Mesendoderm (in vitro differentiated cells): Measurements from ENCODE around the gene PAK1IP1.

Experiments used
- DNase-seq: peaks from one replicate; pipeline ENCODE4 v3.0.0; 2013
- H2AK5ac ChIP-seq: 2 replicates; pipeline ENCODE4 v1.6.1; 2013; ENCODE audit warnings: low read length, inconsistent platforms
- H2BK120ac ChIP-seq: 2 replicates; pipeline ENCODE4 v1.6.1; 2013; ENCODE audit warnings: low read depth, mild to moderate bottlenecking, low read length, moderate library complexity, mixed read lengths
- H2BK15ac ChIP-seq: replicated peaks from 2 replicates; pipeline ENCODE4 v1.6.1; 2013; ENCODE audit warnings: low read depth, mild to moderate bottlenecking, moderate library complexity
- H2BK5ac ChIP-seq: 2 replicates; pipeline ENCODE4 v1.6.1; 2013; ENCODE audit warnings: low read length, inconsistent platforms
- H3K18ac ChIP-seq: 2 replicates; pipeline ENCODE4 v1.6.1; 2013; ENCODE audit warnings: mild to moderate bottlenecking, low read length, mixed read lengths
- H3K23ac ChIP-seq: one replicate; pipeline ENCODE4 v1.6.1; 2013; ENCODE audit warnings: low read length
- H3K27ac ChIP-seq: 2 replicates; pipeline ENCODE4 v1.5.1; 2013; ENCODE audit warnings: low read depth, mild to moderate bottlenecking, inconsistent platforms, low read length, moderate library complexity
- H3K27me3 ChIP-seq: 2 replicates; pipeline ENCODE4 v1.6.1; 2013; ENCODE audit warnings: low read length, control low read depth, mild to moderate bottlenecking, inconsistent platforms; ENCODE audit not compliant: insufficient read depth, poor library complexity
- H3K36me3 ChIP-seq: 2 replicates; pipeline ENCODE4 v1.6.1; 2013; ENCODE audit warnings: low read length, inconsistent platforms; ENCODE audit not compliant: control insufficient read depth, insufficient read depth
- H3K4ac ChIP-seq: one replicate; pipeline ENCODE4 v1.6.1; 2013; ENCODE audit warnings: low read depth, mild to moderate bottlenecking, low read length, moderate library complexity
- H3K4me1 ChIP-seq: 2 replicates; pipeline ENCODE4 v1.6.1; 2013; ENCODE audit warnings: low read depth, low read length, inconsistent platforms; ENCODE audit not compliant: control insufficient read depth
- H3K4me2 ChIP-seq: 2 replicates; pipeline ENCODE4 v1.6.1; 2013; ENCODE audit warnings: low read length
- H3K4me3 ChIP-seq: 2 replicates; pipeline ENCODE4 v1.5.1; 2013; ENCODE audit warnings: mild to moderate bottlenecking, low read length
- H3K56ac ChIP-seq: one replicate; pipeline ENCODE4 v1.6.1; 2013; ENCODE audit warnings: low read length
- H3K79me1 ChIP-seq: 2 replicates; pipeline ENCODE4 v1.6.1; 2013; ENCODE audit warnings: low read length, inconsistent platforms
- H3K79me2 ChIP-seq: 2 replicates; pipeline ENCODE4 v1.6.1; 2013; ENCODE audit warnings: mild to moderate bottlenecking, low read length; ENCODE audit not compliant: control insufficient read depth, insufficient read depth
- H3K9ac ChIP-seq: 2 replicates; pipeline ENCODE4 v1.6.1; 2013; ENCODE audit warnings: low read length, inconsistent platforms
- H4K5ac ChIP-seq: one replicate; pipeline ENCODE4 v1.6.1; 2013; ENCODE audit warnings: low read length
- H4K8ac ChIP-seq: one replicate; pipeline ENCODE4 v1.6.1; 2013; ENCODE audit warnings: low read depth, mild to moderate bottlenecking, control low read depth, low read length, moderate library complexity
- WGBS: extraction: QIAGEN DNeasy Blood & Tissue Kit; methylation state at CpG from one replicate; pipeline ENCODE4 v1.1.7; 2013; ENCODE audit warnings: low lambda C conversion rate, missing lambda C conversion rate; ENCODE audit not compliant: insufficient coverage; ENCODE audit errors: extremely low coverage; 5-methylcytosine and 5-hydroxymethylcytosine counted together

The PAK1IP1 gene

DNA sequence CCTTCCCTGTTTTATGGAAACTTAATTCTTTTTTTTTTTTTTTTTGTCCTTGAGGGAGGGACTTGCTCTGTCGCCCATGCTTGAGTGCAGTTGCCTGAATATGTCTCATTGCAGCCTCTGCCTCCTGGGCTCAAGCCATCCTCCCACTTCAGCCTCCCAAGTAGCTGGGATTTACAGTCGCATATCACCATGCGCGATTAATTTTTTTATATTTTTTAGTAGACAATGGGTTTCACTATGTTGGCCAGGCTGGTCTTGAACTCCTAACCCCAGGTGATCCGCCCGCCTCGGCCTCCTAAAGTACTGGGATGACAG lies 28.8 kb downstream of the PAK1IP1 start:
- Histone ChIP-seq H3K4me1 (peaks cover 6% of the 10 kb centered on the region), H3K18ac (peak overlapping the region; percentile 28), H3K36me3 (no peaks in the 10 kb centered on the region), H4K5ac (no peak overlapping the region), H3K56ac (peak overlapping the region; percentile 92), H3K4ac (peak overlapping the region; percentile 19), H3K27ac (peak overlapping the region; percentile 94), H3K23ac (no peak overlapping the region), H3K4me3 (peak overlapping the region; percentile 81), H4K8ac (no peak overlapping the region), H3K4me2 (peak overlapping the region; percentile 53), H2AK5ac (no peak overlapping the region), H3K79me2 (peaks cover 8% of the 10 kb centered on the region), H2BK5ac (no peak overlapping the region), H2BK120ac (no peak overlapping the region), H3K9ac (peak overlapping the region; percentile 93), H3K79me1 (peaks cover 12% of the 10 kb centered on the region), H3K27me3 (no peaks in the 10 kb centered on the region), H2BK15ac (no peak overlapping the region)
- DNase-seq, result no peak
- no CpG with 5 or more reads among the region's 7 CpGs for WGBS

DNA sequence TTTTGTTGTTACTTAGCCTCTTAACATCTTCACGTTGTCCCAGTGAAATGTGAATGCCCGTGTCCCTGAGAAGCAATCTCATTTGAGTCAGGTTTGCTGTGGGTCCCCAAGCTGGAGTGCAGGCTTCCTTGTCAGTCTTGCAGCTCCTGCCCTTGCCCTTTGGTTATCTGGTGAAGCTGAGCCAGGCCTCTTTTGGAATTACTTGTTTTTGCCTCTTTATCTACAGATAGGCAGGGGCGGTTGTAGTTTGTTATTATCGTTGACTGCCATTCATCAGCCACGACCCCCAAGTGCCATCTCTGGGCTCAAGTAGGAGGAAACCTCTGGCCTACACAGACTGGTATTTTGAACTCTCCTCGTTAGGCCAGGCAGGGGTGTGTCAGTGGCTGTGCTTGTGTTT lies 30.3 kb downstream of the PAK1IP1 start:
- Histone ChIP-seq H2BK5ac (no peak overlapping the region), H4K8ac (no peak overlapping the region), H2AK5ac (no peak overlapping the region), H2BK15ac (no peak overlapping the region), H3K18ac (no peak overlapping the region), H3K4me2 (no peak overlapping the region), H2BK120ac (no peak overlapping the region), H3K4me1 (peaks cover 6% of the 10 kb centered on the region), H4K5ac (no peak overlapping the region), H3K9ac (no peak overlapping the region), H3K23ac (no peak overlapping the region), H3K36me3 (no peaks in the 10 kb centered on the region), H3K4ac (no peak overlapping the region), H3K27ac (peak overlapping the region; percentile 10), H3K4me3 (no peak overlapping the region), H3K56ac (no peak overlapping the region), H3K27me3 (no peaks in the 10 kb centered on the region), H3K79me2 (peaks cover 8% of the 10 kb centered on the region), H3K79me1 (peaks cover 12% of the 10 kb centered on the region)
- no peak for DNase-seq
- no CpG with 5 or more reads among the region's 6 CpGs for WGBS

DNA sequence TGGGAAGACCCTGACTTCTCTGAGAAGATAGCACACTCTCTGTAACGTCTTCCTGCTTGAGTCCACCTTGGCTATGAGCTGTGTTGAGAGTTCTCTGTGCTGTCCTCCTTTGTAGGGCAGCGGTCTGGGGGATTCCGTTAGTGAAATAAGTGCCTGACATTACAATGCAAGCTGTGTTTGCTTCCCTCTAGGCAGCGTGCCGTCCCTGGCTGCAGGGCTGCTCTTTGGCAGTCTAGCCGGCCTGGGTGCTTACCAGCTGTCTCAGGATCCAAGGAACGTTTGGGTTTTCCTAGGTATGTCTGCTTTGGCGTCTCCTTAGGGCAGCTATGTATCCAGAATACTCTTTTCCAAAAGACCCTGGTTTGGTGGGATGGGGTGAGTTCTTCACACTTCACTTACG lies 30.9 kb downstream of the PAK1IP1 start:
- Histone ChIP-seq H3K4me3 (no peak overlapping the region), H2AK5ac (no peak overlapping the region), H3K79me1 (peaks cover 12% of the 10 kb centered on the region), H3K56ac (no peak overlapping the region), H3K27ac (no peak overlapping the region), H3K4me1 (peaks cover 6% of the 10 kb centered on the region), H3K9ac (no peak overlapping the region), H3K79me2 (peaks cover 8% of the 10 kb centered on the region), H3K4ac (no peak overlapping the region), H2BK15ac (no peak overlapping the region), H3K36me3 (no peaks in the 10 kb centered on the region), H3K27me3 (no peaks in the 10 kb centered on the region), H2BK5ac (no peak overlapping the region), H4K5ac (no peak overlapping the region), H4K8ac (no peak overlapping the region), H3K4me2 (no peak overlapping the region), H3K18ac (no peak overlapping the region), H2BK120ac (no peak overlapping the region), H3K23ac (no peak overlapping the region)
- WGBS, result no CpG with 5 or more reads among the region's 9 CpGs
- no peak for DNase-seq

DNA sequence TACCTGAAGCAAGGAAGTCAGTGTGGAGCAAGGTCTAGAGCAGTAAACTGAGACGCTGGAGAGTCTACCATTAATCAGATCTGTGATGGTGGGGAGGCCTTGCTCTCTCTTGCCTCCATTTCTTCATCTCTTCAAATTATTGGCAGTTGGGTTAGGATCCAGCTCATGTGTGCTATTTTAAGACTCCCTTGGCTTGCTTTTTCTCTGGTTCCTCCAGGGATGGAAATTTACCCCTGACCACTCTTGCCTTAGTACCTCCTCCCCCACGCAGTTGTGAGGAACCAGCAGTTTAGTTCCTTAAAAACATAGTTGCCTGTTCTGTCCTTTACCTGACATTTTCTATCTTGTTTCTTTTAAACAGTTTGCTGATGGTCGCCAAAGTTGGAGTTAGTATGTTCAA lies 35.5 kb downstream of the PAK1IP1 start:
- H3K18ac ChIP-seq, result no peak overlapping the region
- H3K79me2 ChIP-seq, result no peaks in the 10 kb centered on the region
- DNase-seq, result no peak
- H2AK5ac ChIP-seq, result no peak overlapping the region
- H2BK15ac ChIP-seq, result no peak overlapping the region
- no peak overlapping the region for H2BK5ac ChIP-seq
- H3K79me1 ChIP-seq, result peaks cover 4% of the 10 kb centered on the region
- no peak overlapping the region for H3K9ac ChIP-seq
- H4K5ac ChIP-seq, result no peak overlapping the region
- H3K23ac ChIP-seq, result no peak overlapping the region
- no peak overlapping the region for H3K56ac ChIP-seq
- no peak overlapping the region for H3K4ac ChIP-seq
- no peak overlapping the region for H3K4me2 ChIP-seq
- H3K4me1 ChIP-seq, result no peaks in the 10 kb centered on the region
- no peak overlapping the region for H2BK120ac ChIP-seq
- whole genome bisulfite sequencing, result no CpG with 5 or more reads among the region's 3 CpGs
- no peak overlapping the region for H3K4me3 ChIP-seq
- no peak overlapping the region for H4K8ac ChIP-seq
- H3K27me3 ChIP-seq, result no peaks in the 10 kb centered on the region
- H3K27ac ChIP-seq, result no peak overlapping the region
- peaks cover 1% of the 10 kb centered on the region for H3K36me3 ChIP-seq

DNA sequence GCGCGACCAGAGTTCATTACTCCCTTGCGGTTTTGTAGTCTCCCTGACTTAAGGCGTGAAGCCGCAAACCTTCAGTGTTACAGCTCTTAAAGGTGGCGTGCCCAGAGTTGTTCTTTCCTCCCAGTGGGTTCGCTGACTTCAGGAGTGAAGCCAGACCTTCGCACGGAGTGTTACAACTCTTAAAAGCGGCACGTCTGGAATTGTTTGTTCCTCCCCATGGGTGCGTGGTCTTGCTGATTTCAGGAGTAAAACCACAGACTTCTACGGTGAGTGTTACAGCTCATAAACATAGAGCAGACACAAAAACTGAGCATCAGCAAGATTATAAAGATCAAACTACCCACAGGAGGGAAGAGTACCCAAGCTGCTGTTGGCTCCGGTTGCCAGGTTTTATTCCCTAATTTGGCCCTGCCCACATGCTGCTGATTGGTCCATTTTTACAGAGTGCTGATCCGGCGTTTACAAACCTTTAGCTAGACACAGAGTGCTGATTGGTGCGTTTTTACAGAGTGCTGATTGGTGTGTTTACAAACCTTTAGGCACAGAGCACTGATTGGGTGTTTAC lies 38.5 kb downstream of the PAK1IP1 start:
- WGBS, result no CpG with 5 or more reads among the region's 17 CpGs
- Histone ChIP-seq H3K56ac (no peak overlapping the region), H3K4me1 (no peaks in the 10 kb centered on the region), H4K8ac (no peak overlapping the region), H4K5ac (no peak overlapping the region), H3K79me1 (no peaks in the 10 kb centered on the region), H3K9ac (no peak overlapping the region), H3K27ac (no peak overlapping the region), H3K36me3 (peaks cover 1% of the 10 kb centered on the region), H2AK5ac (no peak overlapping the region), H3K4me2 (no peak overlapping the region), H3K79me2 (no peaks in the 10 kb centered on the region), H3K4ac (no peak overlapping the region), H3K27me3 (no peaks in the 10 kb centered on the region), H3K4me3 (no peak overlapping the region), H2BK5ac (no peak overlapping the region), H2BK120ac (no peak overlapping the region), H2BK15ac (no peak overlapping the region), H3K23ac (no peak overlapping the region), H3K18ac (no peak overlapping the region)
- no peak for DNase-seq

DNA sequence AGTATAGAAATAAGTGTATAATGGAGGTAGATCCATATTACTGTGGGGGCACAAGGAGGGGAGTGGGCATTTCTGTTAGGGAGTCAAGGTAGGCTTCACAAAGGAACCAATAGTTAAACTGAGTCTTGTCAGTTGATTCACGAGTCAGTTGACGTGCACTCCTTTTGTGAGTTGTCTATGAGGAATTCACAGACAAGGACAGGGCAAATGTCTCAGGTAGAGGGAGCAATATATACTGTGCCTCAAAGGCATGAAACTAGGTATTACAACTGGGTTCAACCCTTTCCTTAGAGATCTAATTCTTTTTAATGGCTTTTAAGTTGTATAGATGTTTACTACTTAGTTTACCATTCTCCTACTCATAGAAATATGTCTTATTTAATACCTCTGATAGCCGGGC lies 39.1 kb downstream of the PAK1IP1 start:
- no peak overlapping the region for H3K18ac ChIP-seq
- no peak overlapping the region for H3K4me3 ChIP-seq
- no peak overlapping the region for H3K27ac ChIP-seq
- no peak overlapping the region for H3K23ac ChIP-seq
- H3K27me3 ChIP-seq, result no peaks in the 10 kb centered on the region
- H3K4me1 ChIP-seq, result no peaks in the 10 kb centered on the region
- H3K36me3 ChIP-seq, result peaks cover 1% of the 10 kb centered on the region
- no peak overlapping the region for H2BK120ac ChIP-seq
- H4K5ac ChIP-seq, result no peak overlapping the region
- DNase-seq, result no peak
- H3K4me2 ChIP-seq, result no peak overlapping the region
- no peak overlapping the region for H3K4ac ChIP-seq
- WGBS, result no CpG with 5 or more reads among the region's 3 CpGs
- H2BK5ac ChIP-seq, result no peak overlapping the region
- no peak overlapping the region for H3K9ac ChIP-seq
- H2AK5ac ChIP-seq, result no peak overlapping the region
- no peaks in the 10 kb centered on the region for H3K79me1 ChIP-seq
- H3K56ac ChIP-seq, result no peak overlapping the region
- no peaks in the 10 kb centered on the region for H3K79me2 ChIP-seq
- H2BK15ac ChIP-seq, result no peak overlapping the region
- H4K8ac ChIP-seq, result no peak overlapping the region
